Measurements from ENCODE around the gene RUBCN. TPM values are rescaled to one million over a fixed set of nuclear protein-coding genes. Genes with fewer than 3 reads are reported as not detected.
"Not testable (repeated sequence)": the region's sequence is repeated elsewhere in the genome, so short reads cannot be mapped to it uniquely, and the experiment has no call there.

The RUBCN gene
- total RNA-seq, 1 donor from 2014 or later: 52.5 TPM

- intact Hi-C loops (cut with micrococcal nuclease): not testable (repeated sequence)
Observed at GRCh38 chr3:197661234-197661834, 75.4 kb downstream of the RUBCN start.

- intact Hi-C loops (cut with micrococcal nuclease): not testable (repeated sequence)
Observed at GRCh38 chr3:197659701-197660100, 77.0 kb downstream of the RUBCN start.

- intact Hi-C loops (cut with micrococcal nuclease): not testable (repeated sequence)
Observed at GRCh38 chr3:197659144-197659543, 77.6 kb downstream of the RUBCN start.

- intact Hi-C loops (cut with micrococcal nuclease): not testable (repeated sequence)
Observed at GRCh38 chr3:197658706-197659105, 78.0 kb downstream of the RUBCN start.

GRCh38 chr3:197657541-197658292, 79.0 kb downstream of the RUBCN start:
- intact Hi-C loops (cut with micrococcal nuclease): not testable (repeated sequence)

- intact Hi-C loops (cut with micrococcal nuclease): not testable (repeated sequence)
Observed at GRCh38 chr3:197656960-197657359, 79.7 kb downstream of the RUBCN start.

- intact Hi-C loops (cut with micrococcal nuclease): not testable (repeated sequence)
Observed at GRCh38 chr3:197656129-197656528, 80.6 kb downstream of the RUBCN start.

- intact Hi-C loops (cut with micrococcal nuclease): not testable (repeated sequence)
Observed at GRCh38 chr3:197654998-197655330, 81.7 kb downstream of the RUBCN start.

- intact Hi-C loops (cut with micrococcal nuclease): not testable (repeated sequence)
Observed at GRCh38 chr3:197654090-197654997, 82.4 kb downstream of the RUBCN start.

GRCh38 chr3:197652860-197653259, 83.8 kb downstream of the RUBCN start:
- intact Hi-C loops (cut with micrococcal nuclease): not testable (repeated sequence)

- intact Hi-C loops (cut with micrococcal nuclease): not testable (repeated sequence)
Observed at GRCh38 chr3:197647649-197648048, 89.1 kb downstream of the RUBCN start.

- intact Hi-C loops (cut with micrococcal nuclease): not testable (repeated sequence)
Observed at GRCh38 chr3:197647191-197647590, 89.5 kb downstream of the RUBCN start.

GRCh38 chr3:197646294-197646693, 90.4 kb downstream of the RUBCN start:
- intact Hi-C loops (cut with micrococcal nuclease): not testable (repeated sequence)

- intact Hi-C loops (cut with micrococcal nuclease): not testable (repeated sequence)
Observed at GRCh38 chr3:197637556-197637955, 99.1 kb downstream of the RUBCN start.

- intact Hi-C loops (cut with micrococcal nuclease): loop anchor here (1.0 kb wide), 1 partner anchor 33 kb away; no protein-coding TSS in a partner anchor
Observed at GRCh38 chr3:197631989-197632388, 104.7 kb downstream of the RUBCN start.

- intact Hi-C loops (cut with micrococcal nuclease): not testable (repeated sequence)
Observed at GRCh38 chr3:197630766-197631165, 105.9 kb downstream of the RUBCN start.

- intact Hi-C loops (cut with micrococcal nuclease): not testable (repeated sequence)
Observed at GRCh38 chr3:197629286-197629685, 107.4 kb downstream of the RUBCN start.

- intact Hi-C loops (cut with micrococcal nuclease): loop anchor here (2.0 kb wide), 1 partner anchor 73 kb away; the partner anchor contains the start of gene BDH1
Observed at GRCh38 chr3:197627772-197628523, 108.8 kb downstream of the RUBCN start.

- intact Hi-C loops (cut with micrococcal nuclease): loop anchor here (2.0 kb wide), 1 partner anchor 72 kb away; the partner anchor contains the start of gene BDH1
Observed at GRCh38 chr3:197627158-197627771, 109.4 kb downstream of the RUBCN start.

- intact Hi-C loops (cut with micrococcal nuclease): loop anchor here (2.0 kb wide), 1 partner anchor 72 kb away; the partner anchor contains the start of gene BDH1
Observed at GRCh38 chr3:197626404-197627157, 110.1 kb downstream of the RUBCN start.

All from T-helper 1 cell treated with Interleukin-12 subunit alpha and Interleukin-12 subunit beta and Interleukin-4 antibody, amounts not matched to agents 30 ng/mL and 1 ng/mL, for 36 hours (primary cell).